Thyroid gland (tissue), 4 donors: ENCODE results near the gene RPUSD2. TPM values are rescaled to one million over a fixed set of nuclear protein-coding genes. Genes with fewer than 3 reads are reported as not detected.

Source experiments
- DNase-seq, 2 donors: peaks; one replicate each; pipeline ENCODE4 v3.0.0-alpha.2; 2019
- H3K27ac ChIP-seq, 3 donors: fragments of 200-600 bp; sonication (generic); 1 replicate in 2 of 3; 2 replicates in 1 of 3; pipeline ENCODE4 v1.5.1; 2016 to 2019; ENCODE audit warnings: mild to moderate bottlenecking in 1 of 3, moderate library complexity in 1 of 3
- H3K27me3 ChIP-seq: fragments of 200-600 bp; sonication (generic); one replicate; pipeline ENCODE4 v1.5.1; 2019
- H3K36me3 ChIP-seq, 2 donors: fragments of 200-600 bp; sonication (generic); one replicate each; pipeline ENCODE4 v1.5.1; 2016 to 2019
- H3K4me1 ChIP-seq, 2 donors: fragments of 200-600 bp; sonication (generic); one replicate each; pipeline ENCODE4 v1.5.1; 2017 to 2019
- H3K4me3 ChIP-seq, 3 donors: fragments of 200-600 bp; sonication (generic); replicated peaks in 1 of 3; 1 replicate in 2 of 3; 2 replicates in 1 of 3; pipeline ENCODE4 v1.5.1; 2016; ENCODE audit warnings: mild to moderate bottlenecking in 1 of 3
- H3K9me3 ChIP-seq: fragments of 200-600 bp; sonication (generic); one replicate; pipeline ENCODE4 v1.5.1; 2017
- POLR2A ChIP-seq, 2 donors: fragments of 450-650 bp; IDR thresholded peaks; one replicate each; pipeline ENCODE4 v1.6.1; 2017; ENCODE audit warnings: antibody characterized with exemption in 2 of 2, mild to moderate bottlenecking in 2 of 2, moderate library complexity in 1 of 2
- WGBS, 2 donors: methylation state at CpG; one replicate each; pipeline ENCODE4 v1.1.5; 2017; 5-methylcytosine and 5-hydroxymethylcytosine counted together
- intact Hi-C: fragments of 100-400 bp; cut with DNase I; formaldehyde crosslinking; loops from one replicate; pipeline ENCODE4 v1.15.1; 2023
- small RNA-seq: library from RNA; depleted of rRNA; stranded (forward); fragments of <200 nt; gene quantifications from one replicate; pipeline ENCODE3, GENCODE V24; 2016
- total RNA-seq, 4 donors: library from RNA; depleted of rRNA; stranded (reverse); fragments of >200 nt; gene quantifications; one replicate each; pipeline ENCODE4 v1.2.3, GENCODE V29; 2016
- TF ChIP-seq, protein P1 (sequence below), 6 experiments: fragments of 200-600 bp in 3 of 6; fragments of 450-650 bp in 3 of 6; sonication (generic) in 3 of 6; IDR thresholded peaks; one replicate each; pipeline ENCODE4 v1.5.1; 2016 to 2019; ENCODE audit warnings: antibody characterized with exemption in 6 of 6, mild to moderate bottlenecking in 2 of 6, inconsistent platforms in 1 of 6, moderate library complexity in 1 of 6

The RPUSD2 gene
- total RNA-seq, 4 donors from 2014 or later, result 5.8 to 10.1 (median 7.1) TPM

DNA sequence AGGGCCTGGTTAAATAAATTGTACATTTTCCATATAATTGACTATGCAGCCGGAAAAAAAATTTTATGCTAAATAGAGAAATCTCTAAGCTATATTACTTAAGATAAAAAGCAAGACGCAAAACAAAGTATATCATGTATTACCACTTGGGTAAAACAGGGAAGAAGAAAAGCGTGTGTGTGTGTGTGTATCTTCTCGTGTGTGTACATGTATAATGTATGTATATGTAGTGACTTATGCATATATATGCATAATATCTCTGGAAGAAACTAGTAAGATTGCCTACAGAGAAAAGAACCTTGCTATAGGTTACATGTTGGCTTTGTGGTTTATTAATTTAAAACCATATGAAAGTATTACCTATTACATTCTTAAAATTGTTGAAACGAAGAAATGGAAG is 44.0 kb downstream of the RPUSD2 start:
- Histone ChIP-seq H3K36me3 (no peaks in the 10 kb centered on the region), H3K9me3 (no peaks in the 10 kb centered on the region), H3K27ac (no peak overlapping the region), H3K4me1 (no peaks in the 10 kb centered on the region), H3K4me3 (no peak overlapping the region), H3K27me3 (no peaks in the 10 kb centered on the region)
- WGBS, 2 donors, result 75 to 95% methylated on average over 5 of the region's 5 CpGs
- intact Hi-C loops, result no loop called here
- TF ChIP-seq, protein P1, sequence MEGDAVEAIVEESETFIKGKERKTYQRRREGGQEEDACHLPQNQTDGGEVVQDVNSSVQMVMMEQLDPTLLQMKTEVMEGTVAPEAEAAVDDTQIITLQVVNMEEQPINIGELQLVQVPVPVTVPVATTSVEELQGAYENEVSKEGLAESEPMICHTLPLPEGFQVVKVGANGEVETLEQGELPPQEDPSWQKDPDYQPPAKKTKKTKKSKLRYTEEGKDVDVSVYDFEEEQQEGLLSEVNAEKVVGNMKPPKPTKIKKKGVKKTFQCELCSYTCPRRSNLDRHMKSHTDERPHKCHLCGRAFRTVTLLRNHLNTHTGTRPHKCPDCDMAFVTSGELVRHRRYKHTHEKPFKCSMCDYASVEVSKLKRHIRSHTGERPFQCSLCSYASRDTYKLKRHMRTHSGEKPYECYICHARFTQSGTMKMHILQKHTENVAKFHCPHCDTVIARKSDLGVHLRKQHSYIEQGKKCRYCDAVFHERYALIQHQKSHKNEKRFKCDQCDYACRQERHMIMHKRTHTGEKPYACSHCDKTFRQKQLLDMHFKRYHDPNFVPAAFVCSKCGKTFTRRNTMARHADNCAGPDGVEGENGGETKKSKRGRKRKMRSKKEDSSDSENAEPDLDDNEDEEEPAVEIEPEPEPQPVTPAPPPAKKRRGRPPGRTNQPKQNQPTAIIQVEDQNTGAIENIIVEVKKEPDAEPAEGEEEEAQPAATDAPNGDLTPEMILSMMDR (IDR thresholded peaks at IDR 0.05), result no peak
- TF ChIP-seq POLR2A (IDR thresholded peaks at IDR 0.05), result no peak
- no peak for DNase-seq

DNA sequence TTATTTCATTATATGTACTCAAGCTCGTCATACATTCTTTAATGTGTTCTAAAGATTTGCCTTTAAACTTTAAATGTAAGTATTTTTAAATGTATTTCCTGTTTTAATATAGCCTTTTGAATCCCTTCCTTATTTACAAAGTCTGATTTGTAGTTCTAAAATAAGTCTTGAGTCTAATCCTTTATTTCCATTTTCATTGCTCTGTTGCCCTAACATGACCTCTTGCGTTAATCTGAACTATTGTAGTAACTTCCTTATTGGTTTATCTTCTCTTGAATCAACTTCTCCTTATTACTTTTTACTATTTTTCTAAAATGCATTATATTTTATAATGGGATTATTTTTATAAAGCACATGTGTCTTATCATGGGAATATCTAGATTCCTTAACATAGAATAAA is 48.9 kb downstream of the RPUSD2 start:
- no peak overlapping the region for H3K4me3 ChIP-seq
- TF ChIP-seq POLR2A (IDR thresholded peaks at IDR 0.05), result no peak
- TF ChIP-seq, protein P1 (IDR thresholded peaks at IDR 0.05), result no peak
- H3K36me3 ChIP-seq, result no peaks in the 10 kb centered on the region
- no peaks in the 10 kb centered on the region for H3K4me1 ChIP-seq
- no peak for DNase-seq
- intact Hi-C loops, result no loop called here
- no peaks in the 10 kb centered on the region for H3K9me3 ChIP-seq
- no peak overlapping the region for H3K27ac ChIP-seq
- WGBS, 2 donors, result 83 to 85% methylated on average over 2 of the region's 2 CpGs
- H3K27me3 ChIP-seq, result no peaks in the 10 kb centered on the region

DNA sequence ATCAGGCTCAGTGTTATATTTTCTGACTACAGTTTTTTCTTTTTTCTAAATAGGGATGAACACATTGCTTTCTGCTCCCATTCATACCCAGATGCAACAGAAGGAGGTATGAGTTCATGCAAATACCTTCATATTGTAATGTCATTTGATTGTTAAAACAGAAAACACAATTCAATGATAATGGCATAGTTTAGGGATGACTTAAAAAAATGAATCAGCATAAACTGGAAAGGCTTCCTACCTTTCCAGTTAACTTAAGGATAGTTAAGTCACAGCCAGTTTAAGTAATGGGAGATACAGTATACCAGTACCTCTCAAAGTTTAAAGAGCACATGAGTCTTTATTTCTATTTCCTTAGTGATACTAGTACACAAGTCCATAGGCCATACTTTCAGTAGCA is 49.8 kb downstream of the RPUSD2 start:
- H3K4me1 ChIP-seq, result no peaks in the 10 kb centered on the region
- DNase-seq, result no peak
- H3K4me3 ChIP-seq, result no peak overlapping the region
- H3K36me3 ChIP-seq, result no peaks in the 10 kb centered on the region
- TF ChIP-seq POLR2A (IDR thresholded peaks at IDR 0.05), result no peak
- TF ChIP-seq, protein P1 (IDR thresholded peaks at IDR 0.05), result no peak
- H3K9me3 ChIP-seq, result no peaks in the 10 kb centered on the region
- no peak overlapping the region for H3K27ac ChIP-seq
- intact Hi-C loops, result no loop called here
- H3K27me3 ChIP-seq, result no peaks in the 10 kb centered on the region

DNA sequence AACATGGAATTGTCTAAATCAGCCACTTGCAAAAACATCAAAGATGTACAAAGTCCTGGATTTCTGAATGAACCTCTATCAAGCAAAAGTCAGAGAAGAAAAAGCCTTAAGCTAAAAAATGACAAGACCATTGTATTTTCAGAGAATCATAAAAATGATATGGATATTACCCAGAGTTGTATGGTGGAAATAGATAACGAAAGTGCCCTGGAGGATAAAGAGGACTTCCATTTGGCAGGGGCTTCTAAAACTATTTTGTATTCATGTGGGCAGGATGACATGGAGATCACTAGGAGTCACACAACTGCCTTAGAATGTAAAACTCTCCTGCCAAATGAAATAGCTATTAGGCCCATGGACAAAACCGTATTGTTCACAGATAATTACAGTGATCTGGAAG is 54.3 kb downstream of the RPUSD2 start:
- H3K27ac ChIP-seq, result no peak overlapping the region
- no peaks in the 10 kb centered on the region for H3K36me3 ChIP-seq
- intact Hi-C loops, result no loop called here
- H3K27me3 ChIP-seq, result no peaks in the 10 kb centered on the region
- 83 to 85% methylated on average over 2 of the region's 2 CpGs for WGBS, 2 donors
- no peak overlapping the region for H3K4me3 ChIP-seq
- no peak for DNase-seq
- TF ChIP-seq POLR2A (IDR thresholded peaks at IDR 0.05), result no peak
- TF ChIP-seq, protein P1 (IDR thresholded peaks at IDR 0.05), result no peak
- no peaks in the 10 kb centered on the region for H3K4me1 ChIP-seq
- H3K9me3 ChIP-seq, result no peaks in the 10 kb centered on the region

Small RNA genes lying within 50 kb of the gene (small RNA-seq; reads per million reads assigned to genes)
- gene RF00017, result not detected
- not detected for gene RN7SL376P
- not detected for gene RNU6-516P

Other genes with a start within 250 kb of the RPUSD2 start
- 10 to 100 TPM; 47.5 to 86.9 (median 63.8) TPM for gene INAFM2, start 245.6 kb upstream of the RPUSD2 start, total RNA-seq
- 100 to 1,000 TPM in 2 of 4 donors, 10 to 100 TPM in 2; 54.2 to 126 (median 97.5) TPM for gene CCDC9B, start 228.4 kb upstream of the RPUSD2 start, total RNA-seq
- gene PHGR1, start 218.3 kb upstream of the RPUSD2 start, total RNA-seq, result not detected
- gene DISP2, start 211.1 kb upstream of the RPUSD2 start, total RNA-seq, result 1 to 10 TPM in 3 of 4 donors, under 1 TPM in 1; 0.81 to 5.9 (median 3.6) TPM
- 100 to 1,000 TPM; 216 to 342 (median 251) TPM for gene KNSTRN, start 186.6 kb upstream of the RPUSD2 start, total RNA-seq
- gene IVD, start 163.5 kb upstream of the RPUSD2 start, total RNA-seq, result 100 to 1,000 TPM; 393 to 723 (median 539) TPM
- 10 to 100 TPM; 20.0 to 50.4 (median 35.1) TPM for gene BAHD1, start 128.3 kb upstream of the RPUSD2 start, total RNA-seq
- 10 to 100 TPM; 15.7 to 22.6 (median 20.1) TPM for gene CHST14, start 98.3 kb upstream of the RPUSD2 start, total RNA-seq
- gene CCDC32, start 4.3 kb upstream of the RPUSD2 start, total RNA-seq, result 10 to 100 TPM; 36.8 to 49.0 (median 43.7) TPM
- gene KNL1, start 24.9 kb downstream of the RPUSD2 start, total RNA-seq, result 1 to 10 TPM in 2 of 4 donors, under 1 TPM in 2; 0.78 to 3.8 (median 0.93) TPM
- gene RAD51, start 125.9 kb downstream of the RPUSD2 start, total RNA-seq, result 1 to 10 TPM in 1 of 4 donors, under 1 TPM in 1, not detected in 2; 0.40 to 1.4 TPM
- gene RMDN3, start 186.0 kb downstream of the RPUSD2 start, total RNA-seq, result 10 to 100 TPM; 29.2 to 39.8 (median 31.7) TPM
- 10 to 100 TPM; 17.1 to 73.4 (median 34.7) TPM for gene GCHFR, start 194.8 kb downstream of the RPUSD2 start, total RNA-seq
- gene C15orf62, start 200.7 kb downstream of the RPUSD2 start, total RNA-seq, result under 1 TPM in 3 of 4 donors, not detected in 1; 0.13 to 0.79 (median 0.22) TPM
- 10 to 100 TPM; 21.7 to 37.8 (median 22.3) TPM for gene ZFYVE19, start 237.8 kb downstream of the RPUSD2 start, total RNA-seq
- gene DNAJC17, start 238.2 kb downstream of the RPUSD2 start, total RNA-seq, result 10 to 100 TPM; 21.6 to 51.9 (median 45.8) TPM